SK-MEL-5 (cell line): ENCODE results near the gene CDC42EP4. TPM values are rescaled to one million over a fixed set of nuclear protein-coding genes. Genes with fewer than 3 reads are reported as not detected.
"Not testable (repeated sequence)": the region's sequence is repeated elsewhere in the genome, so short reads cannot be mapped to it uniquely, and the experiment has no call there.

Source experiments
- DNase-seq: peaks from one replicate; pipeline ENCODE4 v3.0.0-alpha.2; 2016; ENCODE audit warnings: low read depth, low spot score
- in situ Hi-C: cut with HindIII; loops from 2 replicates; pipeline ENCODE4 v1.10.0; 2016; ENCODE audit warnings: low sequenced_read_pairs, high pct_unique_total_duplicates, low pct_unique_long_range_greater_than_20kb
- total RNA-seq: library from RNA; depleted of rRNA; stranded (reverse); fragments of >200 nt; shearing (Covaris generic); gene quantifications from 2 replicates; pipeline ENCODE4 v1.2.3, GENCODE V29; 2014

The CDC42EP4 gene
- total RNA-seq, 1 experiment from 2014 or later = 18.9 TPM

DNA sequence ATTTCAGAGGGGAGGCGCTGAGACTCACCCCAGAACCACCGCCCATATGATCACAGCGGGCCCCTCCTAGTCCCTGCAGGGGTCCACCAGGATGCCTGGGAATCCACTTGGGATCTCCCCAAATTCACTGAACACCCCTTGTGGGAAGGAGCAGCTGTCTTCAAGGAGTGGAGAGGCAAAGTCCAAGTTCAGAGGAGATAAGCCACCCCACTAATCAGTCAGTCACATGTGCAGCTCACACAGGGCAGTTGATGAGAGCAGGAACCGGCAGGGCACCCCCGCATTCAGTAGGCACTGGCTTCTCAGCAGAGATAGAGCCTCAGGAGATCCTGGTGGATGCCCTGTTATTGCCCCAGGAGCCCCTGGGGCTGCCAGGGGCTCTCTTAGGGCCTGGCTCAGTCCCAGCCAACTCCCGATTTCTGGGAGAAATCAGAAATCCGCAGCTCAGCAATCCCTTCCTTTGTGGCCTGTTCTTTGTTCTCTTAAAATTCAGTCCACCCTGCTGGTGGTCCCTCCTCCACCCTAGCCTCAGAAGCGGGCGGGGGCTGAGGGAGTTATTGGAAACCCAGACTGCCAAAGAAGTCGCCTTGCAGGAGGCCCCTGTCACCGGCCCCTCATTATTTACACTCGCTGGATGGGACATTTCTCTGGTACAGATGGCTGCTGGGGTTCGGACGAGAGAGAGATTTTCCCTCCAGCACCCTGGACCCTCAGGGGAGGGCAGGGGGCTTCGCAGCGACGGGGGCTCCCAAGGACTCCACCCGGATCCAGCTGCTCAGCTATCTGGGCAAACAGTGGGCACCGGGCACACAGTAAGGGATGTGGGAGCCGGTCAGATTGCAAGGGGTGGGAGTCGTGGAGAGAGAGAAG, 1.8 kb downstream of the CDC42EP4 start:
- in situ Hi-C loops = no loop called here
- no peak for DNase-seq

DNA sequence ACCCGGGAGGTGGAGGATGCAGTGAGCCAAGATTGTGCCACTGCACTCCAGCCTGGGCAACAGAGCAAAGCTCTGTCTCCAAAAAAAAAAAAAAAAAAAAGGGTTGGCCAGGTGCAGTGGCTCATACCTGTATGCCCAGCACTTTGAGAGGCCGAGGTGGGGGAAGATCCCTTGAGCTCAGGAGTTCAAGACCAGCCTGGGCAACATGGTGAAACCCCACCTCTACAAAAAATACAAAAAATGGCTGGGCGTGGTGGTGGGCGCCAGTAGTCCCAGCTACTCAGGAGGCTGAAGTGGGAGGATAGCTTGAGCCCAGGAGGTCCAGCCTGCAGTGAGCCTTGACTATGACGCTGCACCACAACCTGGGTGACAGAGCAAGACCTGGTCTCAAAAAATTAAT, 2.8 kb downstream of the CDC42EP4 start:
- DNase-seq, in situ Hi-C loops: not testable (repeated sequence)

DNA sequence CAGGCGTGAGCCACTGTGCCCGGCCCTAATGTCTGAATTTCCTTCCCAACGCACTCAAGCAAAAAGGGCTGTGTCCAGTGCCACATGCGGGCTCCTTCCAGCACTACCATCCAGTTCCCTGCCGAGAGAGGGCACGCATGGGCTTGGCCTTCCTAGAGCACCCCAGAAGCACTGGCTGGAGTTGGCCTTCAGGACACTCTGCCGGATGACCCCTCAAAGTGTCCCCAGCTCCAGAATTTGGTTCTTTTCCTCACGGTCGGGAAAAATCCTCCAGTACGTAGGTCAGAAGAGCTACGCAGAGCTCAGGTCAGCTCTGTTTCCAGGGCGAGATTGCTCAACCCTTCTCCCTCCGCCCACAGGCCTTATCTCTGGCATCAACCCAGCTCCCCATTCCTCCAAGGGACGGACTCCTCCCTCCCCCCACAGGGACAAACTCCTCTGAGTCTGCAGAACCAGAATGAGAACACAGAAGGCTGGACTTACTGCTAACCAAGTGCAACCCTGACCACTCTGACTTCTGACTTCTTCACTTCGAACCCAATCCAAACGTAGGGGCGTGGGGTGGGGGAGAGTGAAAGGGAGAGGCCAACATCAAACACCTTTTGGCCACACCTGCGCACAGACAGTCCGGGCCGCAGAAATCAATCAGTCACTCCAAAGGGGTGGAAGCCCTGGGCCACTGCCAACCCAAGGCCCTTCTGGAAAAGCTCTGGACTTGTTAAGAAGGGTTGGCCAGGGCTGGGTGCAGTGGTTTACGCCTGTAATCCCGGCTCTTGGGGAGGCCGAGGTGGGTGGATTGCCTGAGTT, 3.6 kb downstream of the CDC42EP4 start:
- no peak for DNase-seq
- in situ Hi-C loops = no loop called here

DNA sequence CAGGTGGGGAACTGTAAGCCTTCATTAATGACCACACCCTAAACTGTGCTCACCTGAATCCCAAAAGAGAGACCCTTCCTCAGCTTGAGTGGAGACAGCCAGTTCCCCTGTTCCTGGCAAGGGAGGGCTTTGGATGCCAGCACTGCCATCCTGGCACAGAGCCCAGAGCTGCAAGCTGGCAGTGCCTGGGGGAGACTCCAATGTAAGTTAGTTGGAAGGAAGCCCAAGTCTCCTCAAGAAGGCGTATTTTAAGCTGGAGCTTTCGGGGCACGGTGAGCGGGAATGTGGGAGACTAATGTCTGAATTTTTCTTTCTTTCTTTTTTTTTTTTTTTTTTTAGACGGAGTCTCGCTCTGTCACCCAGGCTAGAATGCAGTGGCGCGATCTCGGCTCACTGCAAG, 4.7 kb downstream of the CDC42EP4 start:
- no peak for DNase-seq
- in situ Hi-C loops = no loop called here

DNA sequence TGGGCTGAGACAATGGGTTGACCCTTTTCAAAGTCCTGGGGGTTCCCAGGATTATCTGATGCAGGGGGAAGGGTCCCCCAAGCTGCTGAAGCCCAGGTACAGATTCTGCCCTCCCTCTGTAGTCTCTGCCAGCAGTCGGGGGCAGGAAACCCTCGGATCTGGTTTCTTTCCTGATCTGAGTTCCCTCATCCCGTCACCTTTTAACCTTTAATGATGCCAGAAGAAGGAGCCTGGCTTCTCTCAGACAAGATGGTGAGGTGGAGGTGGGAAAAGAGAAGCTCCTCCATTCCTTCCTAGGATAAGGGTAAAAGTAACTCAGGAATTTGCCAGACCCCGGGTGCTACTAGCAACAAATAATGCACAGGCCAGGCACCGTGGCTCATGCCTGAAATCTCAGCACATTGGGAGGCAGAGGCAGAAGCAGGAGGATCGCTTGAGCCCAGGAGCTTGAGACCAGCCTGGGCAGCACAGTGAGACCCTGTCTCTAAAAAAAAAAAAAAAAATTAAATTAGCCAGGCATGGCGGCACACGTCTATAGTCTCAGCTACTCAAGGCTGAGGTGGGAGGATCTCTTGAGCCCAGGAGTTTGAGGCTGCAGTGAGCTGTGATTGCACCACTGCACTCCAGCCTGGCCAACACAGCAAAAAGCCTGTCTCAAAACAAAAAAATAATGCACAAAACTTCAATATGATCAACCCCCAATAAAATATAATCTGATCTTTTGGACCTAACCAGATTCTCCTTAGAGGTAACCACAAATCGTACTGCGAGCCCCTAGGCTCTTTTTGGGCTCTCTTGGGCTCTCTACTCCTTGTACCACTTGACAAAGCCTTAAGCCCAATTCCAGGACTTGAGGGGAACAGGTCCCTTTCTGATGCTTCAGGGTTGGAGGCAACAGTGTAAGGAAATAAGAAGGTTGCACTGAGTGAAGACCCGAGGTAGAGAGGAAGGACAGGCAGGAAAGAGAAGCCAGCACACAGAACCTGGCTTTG, 5.7 kb downstream of the CDC42EP4 start:
- in situ Hi-C loops = no loop called here
- DNase-seq = no peak

- DNase-seq = peak; percentile 62
- in situ Hi-C loops = no loop called here
Observed at GRCh38 chr17:73304971-73305812, 6.6 kb downstream of the CDC42EP4 start.

GRCh38 chr17:73304438-73304837, 7.4 kb downstream of the CDC42EP4 start:
- in situ Hi-C loops = no loop called here
- DNase-seq = no peak

- DNase-seq = no peak
- in situ Hi-C loops = no loop called here
Observed at GRCh38 chr17:73302189-73302588, 9.6 kb downstream of the CDC42EP4 start.

- in situ Hi-C loops = no loop called here
- no peak for DNase-seq
Observed at GRCh38 chr17:73301369-73301768, 10.4 kb downstream of the CDC42EP4 start.

GRCh38 chr17:73300392-73300791, 11.4 kb downstream of the CDC42EP4 start:
- DNase-seq = no peak
- in situ Hi-C loops = no loop called here

DNA sequence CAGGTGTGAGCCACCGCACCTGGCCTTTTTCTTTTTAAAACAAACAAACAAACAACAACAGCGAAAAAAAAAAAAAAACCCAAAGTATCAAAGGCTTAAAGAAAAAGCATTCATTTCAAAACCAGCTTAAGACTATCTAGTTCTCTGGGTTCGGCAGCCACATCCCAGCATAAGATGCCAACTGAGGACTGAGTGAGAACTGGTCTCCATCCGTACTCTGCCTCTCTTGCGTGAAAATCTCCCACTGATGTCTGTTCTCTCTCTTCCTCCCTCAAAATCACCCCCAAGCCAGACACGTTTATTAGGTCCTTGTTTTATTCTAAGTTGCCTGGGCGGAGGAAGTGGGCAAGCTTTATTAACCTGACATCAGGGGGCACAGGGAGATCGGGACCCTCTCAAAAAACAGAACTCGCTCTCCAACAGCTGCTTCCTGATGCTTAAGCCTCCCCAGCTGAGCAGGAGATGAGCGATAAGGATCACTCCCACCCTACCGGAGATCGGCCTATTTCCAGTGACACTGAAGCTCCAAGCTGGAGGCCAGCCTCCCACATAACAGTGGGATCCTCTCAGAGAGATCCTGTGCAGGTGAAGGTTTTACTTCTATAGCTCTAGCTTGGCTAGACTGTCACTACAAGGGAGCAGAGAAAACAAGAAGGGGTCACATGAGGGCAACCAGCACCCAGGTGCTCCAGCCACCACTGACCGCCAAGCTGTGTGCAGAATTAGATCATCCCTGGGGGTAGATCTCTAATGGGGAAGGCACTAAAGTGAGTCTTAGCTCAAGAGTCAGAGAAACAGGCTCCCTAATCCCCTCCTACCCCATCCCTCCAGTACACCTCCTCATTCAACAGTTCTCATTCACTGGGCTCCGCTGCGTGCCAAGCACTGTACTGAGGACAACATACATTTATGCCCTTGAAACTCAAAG, 13.6 kb downstream of the CDC42EP4 start:
- no peak for DNase-seq
- in situ Hi-C loops = no loop called here

DNA sequence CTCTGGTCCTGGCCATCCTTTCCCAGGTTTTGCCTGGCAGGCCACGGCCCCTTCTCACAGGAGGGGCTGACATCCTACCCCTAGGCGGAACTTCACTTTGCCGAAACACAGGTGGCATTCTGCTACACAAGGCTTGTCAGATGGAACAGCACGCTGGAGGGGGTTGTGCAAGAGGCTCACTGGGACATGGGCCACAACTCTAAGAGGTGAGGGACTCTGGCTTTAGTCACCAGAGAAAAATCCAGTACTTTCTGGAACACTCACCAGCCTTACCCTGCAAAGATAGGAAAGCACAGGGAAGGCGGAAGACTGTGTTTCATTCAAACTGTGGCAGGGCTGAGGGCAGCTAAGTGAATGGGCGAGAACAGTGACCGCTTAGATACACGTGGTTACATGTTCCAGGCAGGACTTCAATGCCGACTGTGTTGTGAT, 18.3 kb downstream of the CDC42EP4 start:
- in situ Hi-C loops = no loop called here
- peak; percentile 72 for DNase-seq

GRCh38 chr17:73293031-73293430, 18.8 kb downstream of the CDC42EP4 start:
- in situ Hi-C loops = no loop called here
- no peak for DNase-seq

GRCh38 chr17:73292031-73292531, 19.7 kb downstream of the CDC42EP4 start:
- DNase-seq = no peak
- in situ Hi-C loops = no loop called here

GRCh38 chr17:73291260-73291801, 20.5 kb downstream of the CDC42EP4 start:
- in situ Hi-C loops = no loop called here
- DNase-seq = no peak
